ENCODE results near the gene DCDC2. TPM values are rescaled to one million over a fixed set of nuclear protein-coding genes. Genes with fewer than 3 reads are reported as not detected.

DCDC2 gene
- total and polyA plus RNA-seq, 2 donors (not counting 1 experiment from before 2014, with no cell fraction given), result not detected

- no peak for TF ChIP-seq EZH2 (IDR thresholded peaks at IDR 0.05; ENCODE audit: borderline replicate concordance, insufficient read depth, low read depth, low read length, poor library complexity, severe bottlenecking)
- no peak for TF ChIP-seq CTCF (IDR thresholded peaks at IDR 0.05)
- H3K4me1 ChIP-seq (ENCODE audit: control insufficient read depth in 2 of 2, insufficient read depth in 2 of 2, low read length in 2 of 2), result no peaks in the 10 kb centered on the region
- POLR2A ChIA-PET, result no interaction called here
- ATAC-seq (ENCODE audit: low read depth) (no peak), DNase-seq (no peak)
- intact Hi-C loops (cut with micrococcal nuclease), result no loop called here
- H3K4me1 Mint-ChIP-seq, result no peaks in the 10 kb centered on the region
- no peak overlapping the region for H3K4me3 Mint-ChIP-seq
- H3K27me3 Mint-ChIP-seq, result peaks cover 18% of the 10 kb centered on the region
- H3K9me3 ChIP-seq (ENCODE audit: control extremely low read depth in 1 of 3, control insufficient read depth in 2 of 3, insufficient read depth in 1 of 3, low read length in 2 of 3), result no peaks in the 10 kb centered on the region
- no peak overlapping the region for H3K4me3 ChIP-seq (ENCODE audit: control extremely low read depth in 1 of 5, extremely low read depth in 1 of 5, insufficient read depth in 1 of 5, low read depth in 2 of 5, low read length in 4 of 5)
- H3K27ac Mint-ChIP-seq, result no peak overlapping the region
- no peaks in the 10 kb centered on the region for H3K79me2 ChIP-seq (ENCODE audit: control insufficient read depth, insufficient read depth, low read length)
- H3K27ac ChIP-seq (ENCODE audit: low read length in 2 of 2), result no peak overlapping the region
- H4K20me1 ChIP-seq (ENCODE audit: control insufficient read depth, insufficient read depth, low read length, poor library complexity, severe bottlenecking), result no peaks in the 10 kb centered on the region
- peaks cover 0 to 4% (median 0%) of the 10 kb centered on the region in 4 experiments for H3K27me3 ChIP-seq (replicated peaks in 1 of 4; ENCODE audit: control extremely low read depth in 1 of 4, control insufficient read depth in 3 of 4, insufficient read depth in 4 of 4, low read length in 3 of 4)
- no peaks in the 10 kb centered on the region for H3K36me3 ChIP-seq (replicated peaks in 1 of 2; ENCODE audit: control extremely low read depth in 1 of 2, control insufficient read depth in 1 of 2, extremely low read depth in 1 of 2, insufficient read depth in 2 of 2, low read length in 1 of 2)
- H3K9ac ChIP-seq (ENCODE audit: low read length), result no peak overlapping the region
- no peak overlapping the region for H3K4me2 ChIP-seq (replicated peaks; ENCODE audit: low read depth, low read length, poor library complexity, severe bottlenecking)
- H3K9me3 Mint-ChIP-seq (ENCODE audit: insufficient read depth), result no peaks in the 10 kb centered on the region
- no peak overlapping the region for H2AFZ ChIP-seq (ENCODE audit: insufficient read depth, low read depth, low read length, poor library complexity, severe bottlenecking)
- CTCF ChIA-PET, result no interaction called here
These were observed 169.8 kb downstream of the DCDC2 start for GRCh38 chr6:24187965-24188577.

GRCh38 chr6:24186349-24186748, 171.5 kb downstream of the DCDC2 start:
- Mint-ChIP-seq H3K4me1 (no peaks in the 10 kb centered on the region), H3K27me3 (peaks cover 14% of the 10 kb centered on the region), H3K9me3 (ENCODE audit: insufficient read depth) (no peaks in the 10 kb centered on the region), H3K27ac (no peak overlapping the region), H3K4me3 (no peak overlapping the region)
- ATAC-seq (ENCODE audit: low read depth) (no peak), DNase-seq (no peak)
- Histone ChIP-seq H3K9me3 (ENCODE audit: control extremely low read depth in 1 of 3, control insufficient read depth in 2 of 3, insufficient read depth in 1 of 3, low read length in 2 of 3) (no peaks in the 10 kb centered on the region), H3K79me2 (ENCODE audit: control insufficient read depth, insufficient read depth, low read length) (no peaks in the 10 kb centered on the region), H3K27ac (ENCODE audit: low read length in 2 of 2) (no peak overlapping the region), H4K20me1 (ENCODE audit: control insufficient read depth, insufficient read depth, low read length, poor library complexity, severe bottlenecking) (no peaks in the 10 kb centered on the region), H3K4me1 (ENCODE audit: control insufficient read depth in 2 of 2, insufficient read depth in 2 of 2, low read length in 2 of 2) (no peaks in the 10 kb centered on the region), H3K9ac (ENCODE audit: low read length) (no peak overlapping the region), H3K27me3 (replicated peaks in 1 of 4; ENCODE audit: control extremely low read depth in 1 of 4, control insufficient read depth in 3 of 4, insufficient read depth in 4 of 4, low read length in 3 of 4) (peaks cover 0 to 3% (median 0%) of the 10 kb centered on the region in 4 experiments), H2AFZ (ENCODE audit: insufficient read depth, low read depth, low read length, poor library complexity, severe bottlenecking) (no peak overlapping the region), H3K36me3 (replicated peaks in 1 of 2; ENCODE audit: control extremely low read depth in 1 of 2, control insufficient read depth in 1 of 2, extremely low read depth in 1 of 2, insufficient read depth in 2 of 2, low read length in 1 of 2) (no peaks in the 10 kb centered on the region), H3K4me3 (ENCODE audit: control extremely low read depth in 1 of 5, extremely low read depth in 1 of 5, insufficient read depth in 1 of 5, low read depth in 2 of 5, low read length in 4 of 5) (no peak overlapping the region), H3K4me2 (replicated peaks; ENCODE audit: low read depth, low read length, poor library complexity, severe bottlenecking) (no peak overlapping the region)
- CTCF ChIA-PET, result no interaction called here
- no peak for TF ChIP-seq CTCF (IDR thresholded peaks at IDR 0.05)
- no peak for TF ChIP-seq EZH2 (IDR thresholded peaks at IDR 0.05; ENCODE audit: borderline replicate concordance, insufficient read depth, low read depth, low read length, poor library complexity, severe bottlenecking)
- WGBS (ENCODE audit: insufficient coverage), result 86% methylated on average over 5 of the region's 7 CpGs
- POLR2A ChIA-PET, result no interaction called here
- intact Hi-C loops (cut with micrococcal nuclease), result no loop called here
